ENCODE results near the gene SPNS2. TPM values are rescaled to one million over a fixed set of nuclear protein-coding genes. Genes with fewer than 3 reads are reported as not detected.

Gene SPNS2
- total and polyA plus RNA-seq, 2 experiments from 2014 or later, result 1.0 to 1.6 TPM

- Histone ChIP-seq H3K27ac (no peak overlapping the region), H3K4me3 (no peak overlapping the region), H3K36me3 (no peaks in the 10 kb centered on the region), H3K27me3 (no peaks in the 10 kb centered on the region), H3K4me1 (ENCODE audit: low read depth) (no peaks in the 10 kb centered on the region), H3K9me3 (ENCODE audit: low read depth) (no peaks in the 10 kb centered on the region)
- no peak for DNase-seq (ENCODE audit: low read depth in 1 of 2, low spot score in 1 of 2)
- no peak for TF ChIP-seq CTCF (IDR thresholded peaks at IDR 0.05; ENCODE audit: low read depth, low read length)
Observed at GRCh38 chr17:4527566-4528125, 29.0 kb downstream of the SPNS2 start.

GRCh38 chr17:4529533-4530152 is 31.0 kb downstream of the SPNS2 start:
- no peaks in the 10 kb centered on the region for H3K9me3 ChIP-seq (ENCODE audit: low read depth)
- no peaks in the 10 kb centered on the region for H3K36me3 ChIP-seq
- H3K27me3 ChIP-seq, result no peaks in the 10 kb centered on the region
- no peak for DNase-seq (ENCODE audit: low read depth in 1 of 2, low spot score in 1 of 2)
- no peaks in the 10 kb centered on the region for H3K4me1 ChIP-seq (ENCODE audit: low read depth)
- H3K4me3 ChIP-seq, result no peak overlapping the region
- no peak for TF ChIP-seq CTCF (IDR thresholded peaks at IDR 0.05; ENCODE audit: low read depth, low read length)
- no peak overlapping the region for H3K27ac ChIP-seq

- Histone ChIP-seq H3K9me3 (ENCODE audit: low read depth) (no peaks in the 10 kb centered on the region), H3K27ac (no peak overlapping the region), H3K4me3 (no peak overlapping the region), H3K36me3 (no peaks in the 10 kb centered on the region), H3K4me1 (ENCODE audit: low read depth) (peaks cover 6% of the 10 kb centered on the region), H3K27me3 (no peaks in the 10 kb centered on the region)
- peak in 1 of 2 donors; percentile 72 for DNase-seq (ENCODE audit: low read depth in 1 of 2, low spot score in 1 of 2)
- TF ChIP-seq CTCF (IDR thresholded peaks at IDR 0.05; ENCODE audit: low read depth, low read length), result no peak
Observed at GRCh38 chr17:4530799-4531730, 32.4 kb downstream of the SPNS2 start.

- Histone ChIP-seq H3K4me3 (no peak overlapping the region), H3K4me1 (ENCODE audit: low read depth) (peaks cover 13% of the 10 kb centered on the region), H3K27ac (no peak overlapping the region), H3K27me3 (no peaks in the 10 kb centered on the region), H3K36me3 (no peaks in the 10 kb centered on the region), H3K9me3 (ENCODE audit: low read depth) (no peaks in the 10 kb centered on the region)
- no peak for TF ChIP-seq CTCF (IDR thresholded peaks at IDR 0.05; ENCODE audit: low read depth, low read length)
- DNase-seq (ENCODE audit: low read depth in 1 of 2, low spot score in 1 of 2), result no peak
Observed at GRCh38 chr17:4531988-4532736, 33.5 kb downstream of the SPNS2 start.

GRCh38 chr17:4532860-4533522 is 34.3 kb downstream of the SPNS2 start:
- H3K4me3 ChIP-seq, result no peak overlapping the region
- peaks cover 13% of the 10 kb centered on the region for H3K4me1 ChIP-seq (ENCODE audit: low read depth)
- no peak overlapping the region for H3K27ac ChIP-seq
- H3K27me3 ChIP-seq, result no peaks in the 10 kb centered on the region
- TF ChIP-seq CTCF (IDR thresholded peaks at IDR 0.05; ENCODE audit: low read depth, low read length), result no peak
- no peaks in the 10 kb centered on the region for H3K9me3 ChIP-seq (ENCODE audit: low read depth)
- DNase-seq (ENCODE audit: low read depth in 1 of 2, low spot score in 1 of 2), result no peak
- H3K36me3 ChIP-seq, result no peaks in the 10 kb centered on the region
